ENCODE results near the gene C16orf90.
"Not testable (repeated sequence)": the region's sequence is repeated elsewhere in the genome, so short reads cannot be mapped to it uniquely, and the experiment has no call there.

Gene C16orf90

DNA sequence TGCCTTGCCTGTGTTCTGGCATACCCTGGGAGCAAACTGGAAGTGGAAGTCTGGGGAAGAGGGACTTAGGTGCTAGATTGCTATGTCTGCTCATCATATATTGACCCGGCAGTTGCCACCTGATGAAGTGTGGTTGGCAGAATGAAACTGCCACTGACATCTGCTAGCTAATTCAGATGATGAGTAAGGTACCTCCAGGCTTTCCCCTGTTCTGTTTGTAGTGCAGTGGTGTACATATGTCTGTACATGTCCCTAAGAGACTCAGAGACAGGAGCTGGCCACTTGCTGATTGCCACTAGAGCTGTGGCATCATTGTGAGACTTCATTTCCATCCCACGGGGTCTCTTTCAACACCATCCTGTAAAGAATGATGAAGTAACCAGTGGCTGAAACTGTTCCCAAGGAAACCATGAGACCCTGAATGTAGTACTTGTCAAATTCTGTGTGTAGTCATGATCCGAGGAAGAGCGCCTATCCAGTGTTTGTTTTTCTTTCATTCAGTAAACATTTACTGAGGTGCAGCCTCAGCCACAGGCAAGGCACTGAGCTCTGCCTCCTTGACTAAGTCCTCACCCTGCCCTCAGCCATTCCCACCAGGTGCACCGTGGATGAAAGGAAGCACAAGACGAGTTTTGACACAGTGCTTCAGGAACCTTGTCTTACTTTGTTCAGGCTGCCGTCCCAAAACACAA, 18.7 kb upstream of the C16orf90 start:
- in situ Hi-C loops (cut with MboI; ENCODE audit: low sequenced_read_pairs) = no loop called here

DNA sequence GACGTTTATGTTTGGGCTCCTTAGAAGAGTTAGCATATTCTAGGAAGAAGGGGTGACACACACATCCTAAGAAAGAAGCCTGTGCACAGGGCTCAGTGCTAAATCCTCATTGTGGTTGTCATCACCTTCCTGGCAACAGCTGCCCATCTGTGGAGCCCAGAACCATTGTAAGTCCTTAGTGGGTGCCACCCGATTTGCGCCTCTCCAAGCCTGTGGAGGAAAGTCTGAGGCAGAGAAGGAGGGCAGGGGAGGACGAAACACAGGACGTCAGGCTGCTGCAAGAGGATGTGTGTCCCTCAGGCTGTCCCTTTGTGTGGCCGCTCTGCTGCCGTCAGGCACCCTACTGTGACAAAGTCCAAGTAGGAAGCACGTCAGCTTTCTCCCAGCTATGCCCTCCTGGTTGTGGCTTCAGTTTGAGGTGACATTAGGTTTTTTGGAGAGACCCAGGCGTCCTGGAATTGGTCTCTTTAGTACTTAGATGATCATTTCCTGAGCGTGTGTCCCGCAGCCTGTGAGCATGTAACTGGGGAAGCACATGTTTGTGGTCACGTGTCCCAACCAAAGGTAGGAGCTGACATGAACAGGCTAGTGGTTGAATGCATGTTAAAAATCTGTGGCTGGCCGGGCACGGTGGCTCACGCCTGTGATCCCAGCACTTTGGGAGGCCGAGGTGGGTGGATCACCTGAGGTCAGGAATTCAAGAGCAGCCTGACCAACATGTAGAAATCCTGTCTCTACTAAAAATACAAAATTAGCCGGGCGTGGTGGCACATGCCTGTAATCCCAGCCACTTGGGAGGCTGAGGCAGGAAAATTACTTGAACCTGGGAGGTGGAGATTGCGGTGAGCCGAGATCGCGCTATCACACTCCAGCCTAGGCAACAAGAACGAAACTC, 16.2 kb upstream of the C16orf90 start:
- in situ Hi-C loops (cut with MboI; ENCODE audit: low sequenced_read_pairs) = no loop called here

DNA sequence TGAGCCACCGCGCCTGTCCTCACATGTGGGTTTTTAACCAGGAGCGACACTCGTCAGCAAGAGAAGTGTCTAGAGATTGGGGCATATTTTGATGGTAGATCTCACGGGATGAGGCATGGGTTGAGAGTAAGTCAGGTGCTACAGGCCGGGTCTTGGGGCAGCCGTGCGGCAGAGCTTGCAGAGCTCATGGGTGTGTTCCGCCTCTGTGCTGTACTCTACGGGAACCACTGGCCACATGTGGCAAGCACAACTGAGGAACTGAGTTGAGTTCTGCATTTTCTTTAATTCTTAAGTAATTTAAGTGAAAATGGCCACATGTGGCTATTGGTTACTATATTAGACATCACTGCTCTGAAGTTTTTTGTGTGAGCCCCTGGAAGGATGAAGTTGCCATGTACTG, 15.1 kb upstream of the C16orf90 start:
- in situ Hi-C loops (cut with MboI; ENCODE audit: low sequenced_read_pairs) = no loop called here

DNA sequence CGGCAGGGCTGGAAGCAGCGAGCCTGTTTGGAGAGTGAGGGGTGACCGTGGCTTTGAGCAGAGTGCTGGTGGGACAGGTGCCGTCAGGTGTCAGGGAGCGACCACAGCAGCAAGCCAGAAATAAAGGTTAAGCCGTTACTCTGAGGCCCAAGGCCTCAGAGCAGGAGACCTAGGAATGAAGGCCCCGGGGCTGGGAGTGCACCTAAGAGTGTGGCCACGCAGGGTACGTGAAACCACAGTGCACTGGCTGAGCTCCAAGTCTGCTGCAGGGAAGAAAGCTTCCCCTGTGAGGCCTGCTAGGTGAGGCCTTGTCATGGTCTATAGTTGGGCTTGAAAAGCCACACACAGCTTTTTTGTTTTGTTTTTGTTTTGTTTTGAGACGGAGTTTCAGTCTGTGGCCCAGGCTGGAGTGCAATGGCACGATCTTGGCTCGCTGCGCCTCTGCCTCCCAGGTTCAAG, 14.2 kb upstream of the C16orf90 start:
- in situ Hi-C loops (cut with MboI; ENCODE audit: low sequenced_read_pairs) = no loop called here

GRCh38 chr16:3508736-3509135, 13.4 kb upstream of the C16orf90 start:
- in situ Hi-C loops (cut with MboI; ENCODE audit: low sequenced_read_pairs) = no loop called here

DNA sequence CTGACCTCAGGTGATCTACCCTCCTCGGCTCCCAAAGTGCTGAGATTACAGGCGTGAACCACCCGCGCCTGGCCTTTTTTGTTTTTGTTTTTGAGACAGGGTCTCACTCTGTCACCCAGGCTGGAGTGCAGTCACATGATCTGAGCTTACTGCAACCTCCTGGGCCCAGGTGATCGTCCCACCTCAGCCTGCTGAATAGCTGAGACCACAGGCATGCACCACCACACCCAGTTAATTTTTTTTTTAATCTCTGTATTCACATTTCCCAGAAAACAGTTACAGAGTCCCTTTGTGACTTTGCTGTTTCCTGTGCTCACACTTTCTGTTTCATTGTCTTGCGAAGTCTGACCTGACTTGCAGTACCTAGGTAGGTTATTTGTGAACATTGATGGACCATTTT, 8.2 kb upstream of the C16orf90 start:
- in situ Hi-C loops (cut with MboI; ENCODE audit: low sequenced_read_pairs) = no loop called here

DNA sequence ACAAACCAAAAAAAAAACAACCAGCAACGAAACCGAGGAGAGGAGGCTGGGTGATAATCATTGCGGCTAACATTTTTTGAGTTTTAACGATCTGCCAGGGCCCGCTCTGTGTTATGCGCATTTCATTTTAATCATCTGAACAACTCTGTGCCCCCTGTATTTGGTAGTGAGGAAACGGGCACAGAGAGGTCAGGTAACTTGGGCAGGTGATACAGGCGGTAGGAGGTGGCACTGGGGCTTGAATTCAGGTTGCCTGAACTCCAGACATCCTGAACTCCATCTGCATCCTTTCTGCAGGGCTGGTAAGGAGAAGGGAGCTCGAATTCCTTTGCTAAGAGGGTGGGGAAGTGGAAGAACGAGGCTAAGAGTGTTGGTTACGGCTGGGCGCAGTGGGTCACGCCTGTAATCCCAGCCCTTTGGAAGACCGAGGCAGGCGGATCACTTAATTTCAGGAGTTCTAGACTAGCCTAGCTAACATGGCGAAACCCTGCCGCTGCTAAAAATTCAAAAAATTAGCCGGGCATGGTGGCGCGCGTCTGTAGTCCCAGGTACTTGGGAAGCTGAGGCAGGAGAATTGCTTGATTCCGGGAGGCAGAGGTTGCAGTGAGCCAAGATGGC, 6.6 kb upstream of the C16orf90 start:
- in situ Hi-C loops (cut with MboI; ENCODE audit: low sequenced_read_pairs) = no loop called here

DNA sequence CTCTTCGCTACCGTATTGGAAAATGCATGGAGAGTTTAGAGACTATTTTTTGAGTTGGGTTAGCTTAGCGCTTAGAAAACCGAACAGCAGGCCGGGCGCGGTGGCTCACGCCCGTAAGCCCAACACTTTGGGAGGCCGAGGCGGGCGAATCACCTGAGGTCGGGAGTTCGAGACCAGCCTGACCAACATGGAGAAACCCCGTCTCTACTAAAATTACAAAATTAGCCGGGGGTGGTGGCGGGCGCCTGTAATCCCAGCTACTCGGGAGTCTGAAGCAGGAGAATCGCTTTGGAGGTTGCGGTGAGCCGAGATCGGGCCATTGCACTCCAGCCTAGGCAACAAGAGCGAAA, 6.1 kb upstream of the C16orf90 start:
- in situ Hi-C loops (cut with MboI; ENCODE audit: low sequenced_read_pairs) = not testable (repeated sequence)

DNA sequence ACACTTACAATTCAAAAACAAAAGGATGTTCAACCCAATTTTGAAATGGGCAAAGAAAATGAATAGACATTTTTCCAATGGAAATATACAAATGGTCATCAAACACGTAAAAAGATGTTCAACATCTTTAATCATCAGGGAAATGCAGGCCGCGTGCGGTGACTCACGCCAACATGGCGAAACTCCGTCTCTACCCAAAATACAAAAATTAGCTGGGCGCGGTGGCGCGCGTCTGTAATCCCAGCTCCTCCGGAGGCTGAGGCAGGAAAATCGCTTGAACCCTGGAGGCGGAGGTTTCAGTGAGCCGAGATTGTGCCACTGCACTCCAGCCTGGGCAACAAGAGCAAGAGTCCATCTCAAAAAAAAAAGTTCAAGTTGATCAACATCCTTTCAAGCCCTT, 3.7 kb upstream of the C16orf90 start:
- in situ Hi-C loops (cut with MboI; ENCODE audit: low sequenced_read_pairs) = no loop called here

- in situ Hi-C loops (cut with MboI; ENCODE audit: low sequenced_read_pairs) = no loop called here
Observed at GRCh38 chr16:3497771-3498170, 2.5 kb upstream of the C16orf90 start.

DNA sequence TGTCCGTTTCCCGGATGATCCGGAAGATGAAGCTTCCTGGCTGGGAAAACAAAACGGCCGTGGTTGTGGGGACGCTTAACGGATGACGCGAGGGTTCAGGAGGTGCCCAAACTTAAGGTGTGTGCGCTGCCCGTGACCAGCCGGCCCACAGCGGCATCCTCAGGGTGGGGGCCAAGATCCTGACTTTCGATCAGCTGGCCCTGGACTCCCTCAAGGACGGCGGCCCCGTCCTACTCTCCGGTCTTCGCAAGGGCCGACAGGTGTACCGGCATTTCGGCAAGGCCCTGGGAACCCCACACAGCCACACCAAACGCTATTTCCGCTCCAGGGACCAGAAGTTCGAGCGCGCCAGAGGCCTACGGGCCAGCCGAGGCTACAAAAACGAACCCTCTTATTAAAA, 1.1 kb upstream of the C16orf90 start:
- in situ Hi-C loops (cut with MboI; ENCODE audit: low sequenced_read_pairs) = no loop called here

GRCh38 chr16:3494386-3494973, 809 bp downstream of the C16orf90 start:
- in situ Hi-C loops (cut with MboI; ENCODE audit: low sequenced_read_pairs) = no loop called here

DNA sequence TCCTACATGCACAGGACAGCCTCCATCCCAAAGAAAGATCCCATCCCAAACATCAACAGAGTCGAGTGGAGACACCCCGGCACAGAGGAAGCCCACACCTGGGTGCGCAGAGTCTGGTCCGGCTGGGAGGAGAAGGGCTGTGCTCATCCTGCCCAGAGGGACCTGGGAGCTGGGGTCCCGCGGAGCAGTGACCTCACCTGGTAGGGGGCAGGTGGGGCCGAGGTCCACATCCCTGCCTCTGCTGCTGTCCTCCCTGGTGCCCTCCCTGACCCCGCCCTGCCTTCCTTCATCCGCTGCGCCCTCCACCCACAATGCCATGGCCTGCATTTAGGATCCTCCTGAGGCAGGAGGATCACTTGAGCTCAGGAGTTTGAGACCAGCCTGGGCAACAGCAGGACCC, 2.9 kb downstream of the C16orf90 start:
- in situ Hi-C loops (cut with MboI; ENCODE audit: low sequenced_read_pairs) = no loop called here

DNA sequence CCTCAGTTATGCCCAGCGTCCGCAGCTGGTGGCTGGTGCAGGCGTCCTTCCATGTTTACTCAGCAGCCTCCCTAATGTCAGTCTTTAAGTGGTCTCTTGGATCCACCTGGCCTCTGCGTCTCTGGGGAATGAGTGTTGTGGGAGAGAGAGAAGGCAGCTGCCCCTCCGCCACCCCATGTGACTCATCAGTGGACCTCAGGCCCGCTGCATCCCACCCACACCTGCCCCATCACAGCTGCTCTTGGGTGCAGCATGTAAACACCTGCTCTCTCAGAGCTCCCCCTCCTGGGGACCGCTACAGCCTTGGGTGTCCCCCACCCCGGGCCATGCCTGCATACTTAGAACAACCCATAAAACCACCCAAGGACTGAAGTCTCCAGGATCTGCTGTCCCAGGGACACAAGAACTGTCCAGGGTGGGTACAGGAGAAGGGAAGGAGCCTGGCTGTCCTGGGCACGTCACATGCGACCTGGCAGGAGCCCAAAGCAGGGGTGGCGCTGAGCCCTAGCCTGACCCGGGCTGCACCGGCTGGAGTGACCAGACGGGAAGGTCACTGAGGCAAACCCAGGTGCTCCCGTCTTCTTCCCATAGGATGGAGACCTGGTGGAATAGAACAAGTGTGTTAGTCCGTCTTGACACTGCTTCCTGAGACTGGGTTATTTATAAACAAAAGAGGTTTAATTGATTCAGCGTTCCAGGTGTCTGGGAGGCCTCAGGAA, 4.2 kb downstream of the C16orf90 start:
- in situ Hi-C loops (cut with MboI; ENCODE audit: low sequenced_read_pairs) = no loop called here

DNA sequence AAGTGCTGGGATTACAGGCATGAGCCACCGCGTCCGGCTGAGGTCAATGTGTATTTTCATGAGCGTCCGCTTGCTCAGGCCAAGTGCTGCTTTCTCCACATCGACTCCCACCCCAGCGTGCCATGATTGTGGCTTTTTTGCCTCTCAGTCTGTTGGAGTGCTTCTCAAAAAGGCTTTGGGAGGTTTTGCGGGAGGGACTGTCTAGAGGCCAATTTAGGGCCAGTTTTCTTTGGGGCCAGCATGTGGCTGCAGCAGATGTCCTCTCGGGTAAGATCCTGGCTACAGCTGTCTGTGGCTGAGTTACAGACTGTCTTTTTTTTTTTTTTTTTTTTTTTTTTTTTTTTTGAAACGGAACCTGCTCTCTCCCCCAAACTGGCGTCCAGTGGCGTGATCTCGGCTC, 6.5 kb downstream of the C16orf90 start:
- in situ Hi-C loops (cut with MboI; ENCODE audit: low sequenced_read_pairs) = no loop called here

DNA sequence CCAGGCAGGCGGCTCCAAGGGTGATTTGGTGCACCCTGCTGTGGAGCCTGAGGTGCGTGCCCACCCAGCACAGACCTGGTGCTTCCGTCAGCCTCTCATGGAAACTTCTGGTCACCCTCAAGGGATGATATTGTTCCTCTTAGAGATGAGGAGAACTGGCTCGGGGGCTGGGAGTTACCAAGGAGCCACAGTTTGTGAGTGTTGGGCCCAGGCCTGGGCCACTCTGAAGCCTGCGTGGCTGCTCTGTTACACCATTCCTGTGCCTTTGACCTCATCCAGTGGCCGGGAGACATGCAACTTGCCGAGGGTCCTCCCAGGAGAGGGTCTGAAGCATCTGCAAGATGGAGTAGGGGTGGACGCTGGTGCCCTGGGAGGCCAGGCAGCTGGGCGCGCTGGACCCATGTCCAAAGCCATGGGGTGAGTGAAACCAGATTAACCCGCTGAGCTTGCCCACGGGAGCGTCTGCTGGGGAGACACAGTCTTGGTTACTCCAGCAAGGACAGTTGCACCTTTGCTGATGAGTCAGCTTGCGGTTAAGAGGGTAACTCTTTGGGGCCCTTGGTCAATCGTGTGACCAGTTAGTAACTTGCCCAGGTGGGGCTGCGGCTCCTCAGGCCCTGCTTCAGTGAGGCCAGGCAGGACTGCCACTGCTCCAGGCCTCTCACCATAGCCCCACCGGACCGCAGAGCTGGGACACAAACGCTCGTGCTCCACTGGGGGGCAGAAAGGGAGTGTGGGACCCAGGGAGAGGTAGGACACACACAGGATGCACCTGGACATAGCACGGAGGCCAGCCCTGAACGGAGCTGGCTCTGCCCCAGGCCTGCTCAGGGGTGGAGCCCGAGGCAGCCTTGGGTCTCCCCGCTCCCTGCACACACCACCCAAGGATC, 7.5 kb downstream of the C16orf90 start:
- in situ Hi-C loops (cut with MboI; ENCODE audit: low sequenced_read_pairs) = no loop called here

DNA sequence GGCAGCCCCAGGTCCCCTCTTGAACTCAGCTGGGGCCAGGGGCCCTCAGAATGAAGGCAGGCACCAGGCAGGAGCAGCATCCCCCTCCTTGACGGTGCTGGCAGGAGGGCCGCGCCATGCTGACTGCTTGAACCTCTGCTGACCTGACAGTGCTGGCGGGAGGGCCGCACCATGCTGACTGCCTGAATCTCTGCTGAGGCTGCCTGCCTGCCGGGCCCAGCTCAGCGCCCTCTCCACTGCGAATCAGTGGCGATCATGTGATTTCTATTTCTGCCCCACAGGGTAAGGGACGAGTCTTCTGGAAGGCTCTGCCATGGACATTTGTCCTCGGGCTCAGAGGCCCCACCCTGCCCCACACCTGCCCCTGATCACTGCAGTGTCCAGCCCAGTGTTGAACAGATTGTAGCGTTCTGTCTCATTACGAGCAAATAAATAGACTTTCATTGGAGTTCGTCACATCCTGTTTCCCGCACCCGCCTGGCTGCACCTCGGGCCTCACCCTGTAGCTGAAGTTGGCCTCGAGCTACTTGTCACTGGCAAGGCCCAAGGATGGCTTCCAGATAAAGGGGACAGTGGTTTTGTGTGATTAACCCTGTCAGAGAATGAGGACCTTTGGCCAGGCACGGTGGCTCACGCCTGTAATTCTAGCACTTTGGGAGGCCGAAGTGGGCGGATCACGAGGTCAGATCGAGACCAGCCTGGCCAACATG, 8.6 kb downstream of the C16orf90 start:
- in situ Hi-C loops (cut with MboI; ENCODE audit: low sequenced_read_pairs) = no loop called here

DNA sequence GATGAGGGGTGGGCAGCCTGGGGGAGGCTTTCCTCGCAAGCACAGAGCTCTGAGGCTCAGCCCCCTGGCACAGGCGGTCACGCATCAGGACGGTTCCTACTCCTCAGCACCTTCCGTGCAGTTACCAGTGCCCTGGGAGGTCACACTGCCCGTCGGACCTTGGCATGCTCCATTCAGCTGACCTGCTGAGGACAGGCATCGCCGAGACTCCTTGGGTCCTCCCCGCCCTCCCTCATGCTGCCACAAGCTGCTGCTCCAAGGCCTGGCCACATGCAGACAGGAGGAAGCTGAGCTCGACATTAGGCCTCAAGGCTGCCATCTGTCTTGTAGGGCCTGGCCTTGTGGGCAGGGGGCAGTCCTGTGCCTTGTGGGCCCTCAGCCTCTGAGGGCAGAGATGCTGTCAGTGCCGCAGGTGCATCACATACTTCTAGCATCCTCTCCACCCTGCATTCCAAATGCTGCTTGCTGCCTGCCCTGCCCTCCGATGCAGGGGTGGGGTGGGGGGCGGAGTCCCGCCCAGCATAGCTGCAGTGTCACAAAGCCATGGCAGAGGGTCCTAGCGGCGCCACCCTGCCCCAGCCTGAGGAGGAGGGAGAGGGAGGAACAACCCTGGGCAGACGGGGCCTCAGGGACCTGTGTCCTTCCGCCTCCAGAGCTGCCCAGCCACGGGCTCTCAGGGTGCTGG, 9.3 kb downstream of the C16orf90 start:
- in situ Hi-C loops (cut with MboI; ENCODE audit: low sequenced_read_pairs) = no loop called here
